ENCODE data around the gene DDIAS. TPM values are rescaled to one million over a fixed set of nuclear protein-coding genes. Genes with fewer than 3 reads are reported as not detected.
"Not testable (repeated sequence)": the region's sequence is repeated elsewhere in the genome, so short reads cannot be mapped to it uniquely, and the experiment has no call there.

Gene DDIAS
- polyA plus RNA-seq, 1 experiment = 2.9 TPM

DNA sequence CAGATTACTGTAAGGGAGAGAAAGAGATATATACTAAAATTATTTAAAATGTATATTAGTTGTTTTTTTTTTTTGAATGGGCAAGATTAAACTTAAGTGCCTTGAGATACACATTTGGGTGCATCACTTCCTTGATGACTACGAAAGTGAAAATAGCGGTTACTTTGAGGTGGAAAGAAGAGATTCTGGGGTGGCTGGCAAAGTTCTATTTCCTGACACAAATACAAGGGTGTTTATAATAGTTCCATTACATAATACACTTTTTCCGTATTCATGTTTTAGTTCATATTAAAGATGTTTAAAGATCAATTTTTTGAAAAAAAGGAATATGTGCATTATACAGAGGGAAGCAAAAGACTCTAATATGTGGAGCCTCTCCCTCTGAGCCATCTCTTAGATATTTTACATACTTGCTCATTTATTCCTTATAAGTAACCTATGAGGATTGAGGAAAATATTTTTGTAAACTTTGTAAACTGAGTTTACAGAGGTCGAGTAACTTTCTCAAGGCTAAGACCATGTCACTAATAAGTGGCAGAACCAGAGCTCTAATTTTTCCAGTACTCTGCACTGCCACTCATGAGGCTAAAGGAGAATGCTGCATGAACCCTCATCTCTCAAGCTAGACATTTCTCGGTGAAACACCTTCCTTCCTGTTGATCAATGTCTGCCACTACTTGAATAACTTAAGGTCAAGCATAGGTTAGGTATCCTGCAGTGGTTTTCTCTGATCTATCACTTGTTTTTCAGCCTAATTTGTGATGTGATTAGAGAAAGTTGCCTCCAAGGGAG is 58.6 kb downstream of the DDIAS start:
- Histone ChIP-seq H3K27me3 (ENCODE audit: control insufficient read depth, insufficient read depth, low read length) (no peaks in the 10 kb centered on the region), H3K27ac (ENCODE audit: low read depth, low read length) (no peak overlapping the region), H3K4me3 (ENCODE audit: low read depth, low read length) (no peak overlapping the region), H3K9me3 (ENCODE audit: control insufficient read depth, insufficient read depth, low read length) (no peaks in the 10 kb centered on the region)
- TF ChIP-seq, protein P1, sequence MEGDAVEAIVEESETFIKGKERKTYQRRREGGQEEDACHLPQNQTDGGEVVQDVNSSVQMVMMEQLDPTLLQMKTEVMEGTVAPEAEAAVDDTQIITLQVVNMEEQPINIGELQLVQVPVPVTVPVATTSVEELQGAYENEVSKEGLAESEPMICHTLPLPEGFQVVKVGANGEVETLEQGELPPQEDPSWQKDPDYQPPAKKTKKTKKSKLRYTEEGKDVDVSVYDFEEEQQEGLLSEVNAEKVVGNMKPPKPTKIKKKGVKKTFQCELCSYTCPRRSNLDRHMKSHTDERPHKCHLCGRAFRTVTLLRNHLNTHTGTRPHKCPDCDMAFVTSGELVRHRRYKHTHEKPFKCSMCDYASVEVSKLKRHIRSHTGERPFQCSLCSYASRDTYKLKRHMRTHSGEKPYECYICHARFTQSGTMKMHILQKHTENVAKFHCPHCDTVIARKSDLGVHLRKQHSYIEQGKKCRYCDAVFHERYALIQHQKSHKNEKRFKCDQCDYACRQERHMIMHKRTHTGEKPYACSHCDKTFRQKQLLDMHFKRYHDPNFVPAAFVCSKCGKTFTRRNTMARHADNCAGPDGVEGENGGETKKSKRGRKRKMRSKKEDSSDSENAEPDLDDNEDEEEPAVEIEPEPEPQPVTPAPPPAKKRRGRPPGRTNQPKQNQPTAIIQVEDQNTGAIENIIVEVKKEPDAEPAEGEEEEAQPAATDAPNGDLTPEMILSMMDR (IDR thresholded peaks at IDR 0.05; ENCODE audit: low read depth, low read length) = no peak
- POLR2A ChIA-PET = no interaction called here
- no peak for DNase-seq (ENCODE audit: low read depth, low spot score)
- CTCF ChIA-PET = interaction anchor here (0.8 kb wide), 1 partner anchor 93 kb away, joined by 3 read pairs; no protein-coding TSS in a partner anchor

DNA sequence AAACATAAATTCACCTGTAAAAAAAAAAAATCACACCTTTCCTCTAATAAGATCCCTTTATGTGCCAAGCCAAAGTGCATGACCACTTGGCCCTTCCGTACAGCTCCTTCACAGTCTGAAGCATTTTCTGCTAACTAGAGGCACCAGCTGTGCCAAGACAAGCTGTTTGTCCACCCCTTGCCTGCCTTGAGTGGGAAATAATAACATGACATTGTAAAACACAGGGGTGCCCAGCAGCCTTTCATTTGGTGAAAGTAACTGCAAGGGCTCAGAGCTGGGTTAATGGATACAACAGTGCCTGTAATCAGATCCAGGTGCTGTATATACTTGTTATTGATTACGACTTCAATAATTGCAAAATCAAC is 59.2 kb downstream of the DDIAS start:
- POLR2A ChIA-PET = no interaction called here
- CTCF ChIA-PET = interaction anchor here (0.8 kb wide), 1 partner anchor 94 kb away, joined by 3 read pairs; no protein-coding TSS in a partner anchor
- Histone ChIP-seq H3K27me3 (ENCODE audit: control insufficient read depth, insufficient read depth, low read length) (no peaks in the 10 kb centered on the region), H3K27ac (ENCODE audit: low read depth, low read length) (no peak overlapping the region), H3K4me3 (ENCODE audit: low read depth, low read length) (no peak overlapping the region), H3K9me3 (ENCODE audit: control insufficient read depth, insufficient read depth, low read length) (no peaks in the 10 kb centered on the region)
- DNase-seq (ENCODE audit: low read depth, low spot score) = no peak
- TF ChIP-seq, protein P1 (IDR thresholded peaks at IDR 0.05; ENCODE audit: low read depth, low read length) = no peak

DNA sequence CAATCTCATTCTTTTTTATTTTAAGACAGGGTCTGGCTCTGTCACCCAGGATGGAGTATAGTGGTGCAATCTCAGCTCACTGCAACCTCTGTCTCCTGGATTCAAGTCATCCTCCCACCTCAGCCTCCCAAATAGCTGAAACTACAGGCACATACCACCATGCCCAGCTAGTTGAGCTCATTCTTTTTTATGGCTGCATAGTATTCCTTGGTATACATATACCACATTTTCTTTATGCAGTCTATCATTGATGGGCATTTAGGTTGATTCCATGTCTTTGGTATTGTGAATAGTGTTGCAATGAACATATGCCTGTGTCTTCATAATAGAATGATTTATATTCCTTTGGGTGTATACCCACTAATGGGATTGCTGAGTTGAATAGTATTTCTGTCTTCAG is 60.5 kb downstream of the DDIAS start:
- H3K4me3 ChIP-seq (ENCODE audit: low read depth, low read length); H3K9me3 ChIP-seq (ENCODE audit: control insufficient read depth, insufficient read depth, low read length); H3K27me3 ChIP-seq (ENCODE audit: control insufficient read depth, insufficient read depth, low read length); CTCF ChIA-PET; DNase-seq (ENCODE audit: low read depth, low spot score); POLR2A ChIA-PET; H3K27ac ChIP-seq (ENCODE audit: low read depth, low read length): not testable (repeated sequence)

DNA sequence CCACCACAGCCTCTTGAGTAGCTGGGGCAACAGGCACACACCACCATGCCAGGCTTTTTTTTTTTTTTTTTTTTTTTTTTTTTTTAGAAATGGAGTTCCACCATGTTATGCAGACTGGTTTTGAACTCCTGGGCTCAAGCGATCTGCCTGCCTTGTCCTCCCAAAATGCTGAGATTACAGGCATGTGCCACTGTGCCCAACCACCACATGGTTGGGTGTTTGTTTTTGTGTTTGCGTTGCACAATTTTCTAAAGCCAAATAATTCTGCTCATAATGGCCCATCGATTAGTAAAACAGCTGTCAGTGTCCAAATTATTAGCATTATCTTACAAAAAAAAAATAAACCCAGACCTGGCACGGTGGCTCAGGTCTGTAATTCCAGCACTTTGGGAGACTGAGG is 65.8 kb downstream of the DDIAS start:
- ChIA-PET POLR2A (no interaction called here), CTCF (interaction anchor here (0.6 kb wide), 1 partner anchor 120 kb away, joined by 4 read pairs; no protein-coding TSS in a partner anchor)
- H3K4me3 ChIP-seq (ENCODE audit: low read depth, low read length) = no peak overlapping the region
- no peak for DNase-seq (ENCODE audit: low read depth, low spot score)
- no peak overlapping the region for H3K27ac ChIP-seq (ENCODE audit: low read depth, low read length)
- TF ChIP-seq, protein P1 (IDR thresholded peaks at IDR 0.05; ENCODE audit: low read depth, low read length) = no peak
- no peaks in the 10 kb centered on the region for H3K27me3 ChIP-seq (ENCODE audit: control insufficient read depth, insufficient read depth, low read length)
- peaks cover 3% of the 10 kb centered on the region; the same call in 1 of the 2 replicates for H3K9me3 ChIP-seq (ENCODE audit: control insufficient read depth, insufficient read depth, low read length)

DNA sequence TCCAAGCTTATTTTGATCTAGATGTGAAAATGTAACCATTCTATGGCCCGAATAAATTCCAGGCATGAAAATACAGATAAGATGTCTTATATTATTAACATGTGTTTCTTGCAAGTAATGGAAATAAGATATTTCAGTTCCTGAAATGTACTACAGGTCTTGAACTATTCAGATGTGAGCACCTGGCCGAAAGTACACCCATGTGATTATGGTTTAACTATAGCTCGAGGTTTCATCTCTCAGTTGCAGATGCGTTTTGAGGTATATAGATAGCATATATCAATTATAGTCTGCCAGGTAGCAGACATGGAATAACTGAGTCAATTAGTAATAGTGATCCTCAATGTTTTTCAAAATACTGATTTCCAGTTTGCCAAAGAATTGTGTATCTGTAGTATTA is 68.3 kb downstream of the DDIAS start:
- no peak for DNase-seq (ENCODE audit: low read depth, low spot score)

DNA sequence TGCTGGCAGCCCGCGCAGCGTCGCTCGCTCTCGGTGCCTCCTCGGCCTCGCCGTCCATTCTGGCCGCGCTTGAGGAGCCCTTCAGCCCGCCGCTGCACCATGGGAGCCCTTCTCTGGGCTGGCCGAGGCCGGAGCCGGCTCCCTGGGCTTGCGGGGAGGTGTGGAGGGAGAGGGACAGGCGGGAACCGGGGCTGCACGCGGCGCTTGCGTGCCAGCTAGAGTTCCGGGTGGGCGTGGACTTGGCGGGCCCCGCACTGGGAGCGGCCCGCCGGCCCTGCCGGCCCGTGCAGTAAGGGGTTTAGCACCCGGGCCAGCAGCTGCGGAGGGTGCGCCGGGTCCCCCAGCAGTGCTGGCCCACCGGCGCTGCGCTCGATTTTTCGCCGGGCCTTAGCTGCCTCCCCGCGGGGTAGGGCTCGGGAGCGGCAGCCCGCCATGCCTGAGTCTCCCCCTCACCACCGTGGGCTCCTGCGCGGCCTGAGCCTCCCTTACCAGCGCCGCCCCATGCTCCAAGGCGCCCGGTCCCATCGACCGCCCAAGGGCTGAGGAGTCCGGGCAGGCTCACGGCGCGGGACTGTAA is 69.1 kb downstream of the DDIAS start:
- H3K27ac ChIP-seq (ENCODE audit: low read depth, low read length); DNase-seq (ENCODE audit: low read depth, low spot score); POLR2A ChIA-PET; H3K9me3 ChIP-seq (ENCODE audit: control insufficient read depth, insufficient read depth, low read length); H3K27me3 ChIP-seq (ENCODE audit: control insufficient read depth, insufficient read depth, low read length): not testable (repeated sequence)
- H3K4me3 ChIP-seq (ENCODE audit: low read depth, low read length) = peak overlapping the region; percentile 25; the same call in 1 of the 2 replicates
- CTCF ChIA-PET = interaction anchor here (0.6 kb wide), 1 partner anchor 103 kb away, joined by 3 read pairs; no protein-coding TSS in a partner anchor

More for the DNA sequence above, 68.3 kb downstream of the DDIAS start:
- no peaks in the 10 kb centered on the region for H3K27me3 ChIP-seq (ENCODE audit: control insufficient read depth, insufficient read depth, low read length)
- H3K27ac ChIP-seq (ENCODE audit: low read depth, low read length) = no peak overlapping the region
- CTCF ChIA-PET = no interaction called here
- POLR2A ChIA-PET = no interaction called here
- peaks cover 3% of the 10 kb centered on the region; the same call in 1 of the 2 replicates for H3K9me3 ChIP-seq (ENCODE audit: control insufficient read depth, insufficient read depth, low read length)
- H3K4me3 ChIP-seq (ENCODE audit: low read depth, low read length) = no peak overlapping the region
- TF ChIP-seq, protein P1 (IDR thresholded peaks at IDR 0.05; ENCODE audit: low read depth, low read length) = no peak

DNA sequence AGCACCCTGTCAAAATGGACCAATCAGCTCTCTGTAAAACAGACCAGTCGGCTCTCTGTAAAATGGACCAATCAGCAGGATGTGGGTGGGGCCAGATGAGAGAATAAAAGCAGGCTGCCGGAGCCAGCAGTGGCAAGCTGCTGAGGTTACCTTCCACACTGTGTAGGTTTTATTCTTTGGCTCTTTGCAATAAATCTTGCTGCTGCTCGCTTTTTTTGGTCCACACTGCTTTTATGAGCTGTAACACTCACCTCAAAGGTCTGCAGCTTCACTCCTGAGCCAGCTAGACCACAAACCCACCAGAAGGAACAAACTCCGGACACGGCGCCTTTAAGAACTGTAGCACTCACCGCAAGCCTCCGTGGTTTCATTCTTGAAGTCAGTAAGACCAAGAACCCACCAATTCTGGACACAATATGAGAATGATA is 70.0 kb downstream of the DDIAS start:
- H3K4me3 ChIP-seq (ENCODE audit: low read depth, low read length); H3K27me3 ChIP-seq (ENCODE audit: control insufficient read depth, insufficient read depth, low read length); POLR2A ChIA-PET; H3K9me3 ChIP-seq (ENCODE audit: control insufficient read depth, insufficient read depth, low read length); CTCF ChIA-PET; H3K27ac ChIP-seq (ENCODE audit: low read depth, low read length); DNase-seq (ENCODE audit: low read depth, low spot score): not testable (repeated sequence)

Measured in AG04450 (cell line).